Keratinocyte (primary cell): ENCODE measurements around the gene STX10. TPM values are rescaled to one million over a fixed set of nuclear protein-coding genes. Genes with fewer than 3 reads are reported as not detected.

Source experiments
- DNase-seq: peaks from one replicate; pipeline ENCODE4 v3.0.0-alpha.2; 2011; ENCODE audit warnings: low read depth, missing footprints, low spot score
- FAIRE-seq: peaks from 2 replicates; lab custom pipeline; 2011; peaks lifted over from hg19 to GRCh38; lab: Jason Lieb, UNC
- H2AFZ ChIP-seq: 2 replicates; pipeline ENCODE4 v1.6.0; 2012; ENCODE audit warnings: low read length, control low read depth, inconsistent platforms; ENCODE audit not compliant: control insufficient read depth
- H3K27ac ChIP-seq: 2 replicates; pipeline ENCODE4 v1.5.1; 2011; ENCODE audit warnings: low read length; ENCODE audit not compliant: control insufficient read depth, insufficient read depth
- H3K27me3 ChIP-seq: 3 replicates; pipeline ENCODE4 v1.6.0; 2011; ENCODE audit warnings: low read length; ENCODE audit not compliant: control insufficient read depth, insufficient read depth; ENCODE audit errors: extremely low read depth
- H3K36me3 ChIP-seq, 2 experiments: 2 replicates in 1 of 2; 3 replicates in 1 of 2; pipeline ENCODE4 v1.5.1; 2011; ENCODE audit warnings: low read length in 2 of 2, mild to moderate bottlenecking in 1 of 2; ENCODE audit not compliant: control insufficient read depth in 2 of 2, insufficient read depth in 2 of 2; ENCODE audit errors: extremely low read depth in 1 of 2
- H3K4me1 ChIP-seq: 3 replicates; pipeline ENCODE4 v1.5.1; 2011; ENCODE audit warnings: low read length; ENCODE audit not compliant: control insufficient read depth, insufficient read depth; ENCODE audit errors: extremely low read depth
- H3K4me2 ChIP-seq: 3 replicates; pipeline ENCODE4 v1.6.0; 2011; ENCODE audit warnings: low read depth, low read length; ENCODE audit not compliant: control insufficient read depth, insufficient read depth; ENCODE audit errors: extremely low read depth
- H3K4me3 ChIP-seq, 3 experiments: fragments of 200-600 bp in 1 of 3; sonication (generic) in 1 of 3; 2 replicates in 2 of 3; 3 replicates in 1 of 3; pipeline ENCODE4 v1.5.1; 2011 to 2016; ENCODE audit warnings: low read length in 3 of 3, mild to moderate bottlenecking in 3 of 3, control low read depth in 2 of 3, inconsistent platforms in 1 of 3, low read depth in 1 of 3, mixed read lengths in 1 of 3, mixed run types in 1 of 3, moderate library complexity in 1 of 3; ENCODE audit not compliant: control insufficient read depth in 2 of 3, insufficient read depth in 2 of 3; ENCODE audit errors: extremely low read depth in 1 of 3
- H3K79me2 ChIP-seq: 2 replicates; pipeline ENCODE4 v1.6.0; 2012; ENCODE audit warnings: low read length; ENCODE audit not compliant: control insufficient read depth, insufficient read depth
- H3K9ac ChIP-seq: 3 replicates; pipeline ENCODE4 v1.6.0; 2011; ENCODE audit warnings: low read length; ENCODE audit not compliant: control insufficient read depth, insufficient read depth; ENCODE audit errors: extremely low read depth
- H3K9me1 ChIP-seq: 3 replicates; pipeline ENCODE4 v1.6.0; 2011; ENCODE audit warnings: low read length; ENCODE audit not compliant: control insufficient read depth, insufficient read depth; ENCODE audit errors: extremely low read depth
- H3K9me3 ChIP-seq: 2 replicates; pipeline ENCODE4 v1.5.1; 2012; ENCODE audit warnings: low read depth, low read length; ENCODE audit not compliant: control insufficient read depth
- H4K20me1 ChIP-seq: 3 replicates; pipeline ENCODE4 v1.6.0; 2011; ENCODE audit warnings: low read length; ENCODE audit not compliant: control insufficient read depth, insufficient read depth; ENCODE audit errors: extremely low read depth
- CTCF ChIP-seq, 3 experiments: IDR thresholded peaks in 1 of 3; conservative IDR thresholded peaks in 1 of 3; optimal IDR thresholded peaks in 1 of 3; 2 replicates in 2 of 3; 3 replicates in 1 of 3; pipeline versions ENCODE3 to v1.5.1; 2011; ENCODE audit warnings: low read length in 3 of 3, mild to moderate bottlenecking in 3 of 3, moderate library complexity in 2 of 3, control low read depth in 1 of 3, inconsistent platforms in 1 of 3; ENCODE audit not compliant: insufficient read depth in 2 of 3; ENCODE audit errors: extremely low read depth in 1 of 3
- EZH2 ChIP-seq: IDR thresholded peaks from one replicate; pipeline ENCODE4 v1.6.1; 2012; ENCODE audit warnings: inconsistent platforms, mild to moderate bottlenecking, low read length, moderate library complexity
- dilution Hi-C: fragments of 300-500 bp; cut with MboI; formaldehyde crosslinking; loops from one replicate; pipeline ENCODE4 v1.7.0; 2020; ENCODE audit warnings: low sequenced_read_pairs; ENCODE audit not compliant: extremely low pct_ligation_motif_present
- polyA plus RNA-seq, 5 experiments: library from polyadenylated mRNA; depleted of rRNA in 3 of 5; stranded (reverse) in 3 of 5; stranded (forward) in 1 of 5; unstranded in 1 of 5; fragments of >200 nt; gene quantifications; 1 replicate in 1 of 5; 2 replicates in 3 of 5; 3 replicates in 1 of 5; pipeline versions ENCODE4 v1.2.1 to v1.2.3, GENCODE V29; 2011 to 2012; ENCODE audit warnings: missing spikeins in 2 of 5, low read depth in 1 of 5, low replicate concordance in 1 of 5

STX10 gene
- polyA plus RNA-seq, 1 donor (not counting 4 experiments of a cell fraction or from before 2014, with no cell fraction given) = 65.2 TPM

GRCh38 chr19:13121551-13122274 lies 28.5 kb downstream of the STX10 start:
- Histone ChIP-seq H4K20me1 (peaks cover 27% of the 10 kb centered on the region), H3K9ac (no peak overlapping the region), H3K27ac (no peak overlapping the region)

GRCh38 chr19:13120817-13121216 lies 29.4 kb downstream of the STX10 start:
- Histone ChIP-seq H3K79me2 (peaks cover 76% of the 10 kb centered on the region), H3K4me2 (no peak overlapping the region), H3K9me1 (no peaks in the 10 kb centered on the region), H2AFZ (no peak overlapping the region), H3K27ac (no peak overlapping the region), H3K4me1 (peaks cover 21% of the 10 kb centered on the region), H3K9me3 (no peaks in the 10 kb centered on the region), H3K4me3 (no peak overlapping the region), H3K9ac (no peak overlapping the region), H3K27me3 (no peaks in the 10 kb centered on the region), H4K20me1 (peaks cover 22% of the 10 kb centered on the region), H3K36me3 (peaks cover 16 to 27% of the 10 kb centered on the region in 2 experiments)
- no peak for FAIRE-seq
- no peak for DNase-seq
- dilution Hi-C loops = no loop called here
- TF ChIP-seq CTCF (optimal IDR thresholded peaks at IDR 0.05 in 1 of 3, IDR thresholded peaks at IDR 0.05 in 1 of 3, conservative IDR thresholded peaks at IDR 0.05 in 1 of 3; ENCODE audit: extremely low read depth in 1 of 3, insufficient read depth in 2 of 3, low read length in 3 of 3) (no peak), EZH2 (no peak)

More at GRCh38 chr19:13121551-13122274, 28.5 kb downstream of the STX10 start:
- H2AFZ ChIP-seq = no peak overlapping the region
- peaks cover 18 to 27% of the 10 kb centered on the region in 2 experiments for H3K36me3 ChIP-seq
- no peak overlapping the region for H3K4me2 ChIP-seq
- no peak for FAIRE-seq
- H3K27me3 ChIP-seq = no peaks in the 10 kb centered on the region
- DNase-seq = no peak
- no peak overlapping the region for H3K4me3 ChIP-seq
- peaks cover 80% of the 10 kb centered on the region for H3K79me2 ChIP-seq
- dilution Hi-C loops = no loop called here
- H3K4me1 ChIP-seq = peaks cover 20% of the 10 kb centered on the region
- H3K9me1 ChIP-seq = no peaks in the 10 kb centered on the region
- H3K9me3 ChIP-seq = no peaks in the 10 kb centered on the region
- TF ChIP-seq CTCF (optimal IDR thresholded peaks at IDR 0.05 in 1 of 3, IDR thresholded peaks at IDR 0.05 in 1 of 3, conservative IDR thresholded peaks at IDR 0.05 in 1 of 3; ENCODE audit: extremely low read depth in 1 of 3, insufficient read depth in 2 of 3, low read length in 3 of 3) = no peak
- TF ChIP-seq EZH2 = no peak
